Glutamatergic neuron (in vitro differentiated cells): ENCODE data around the gene RALGPS2. TPM values are rescaled to one million over a fixed set of nuclear protein-coding genes. Genes with fewer than 3 reads are reported as not detected.

Source experiments
- DNase-seq: peaks from one replicate; pipeline ENCODE4 v3.0.0; 2022
- H3K27ac Mint-ChIP-seq: one replicate; pipeline ENCODE4 v1.8.0; 2020; ENCODE audit warnings: mild to moderate bottlenecking, mixed read lengths, inconsistent platforms; ENCODE audit not compliant: unreplicated experiment
- H3K27me3 Mint-ChIP-seq: one replicate; pipeline ENCODE4 v1.8.0; 2020; ENCODE audit warnings: mild to moderate bottlenecking, moderate library complexity, mixed read lengths, inconsistent platforms; ENCODE audit not compliant: unreplicated experiment
- H3K36me3 Mint-ChIP-seq: one replicate; pipeline ENCODE4 v1.8.0; 2020; ENCODE audit warnings: mild to moderate bottlenecking, mixed read lengths, inconsistent platforms; ENCODE audit not compliant: unreplicated experiment
- H3K4me1 Mint-ChIP-seq: one replicate; pipeline ENCODE4 v1.8.0; 2020; ENCODE audit warnings: mild to moderate bottlenecking, low read depth, mixed read lengths, inconsistent platforms; ENCODE audit not compliant: unreplicated experiment
- H3K4me3 Mint-ChIP-seq: one replicate; pipeline ENCODE4 v1.8.0; 2020; ENCODE audit warnings: mild to moderate bottlenecking, mixed read lengths, inconsistent platforms; ENCODE audit not compliant: unreplicated experiment
- H3K9me3 Mint-ChIP-seq: one replicate; pipeline ENCODE4 v1.8.0; 2020; ENCODE audit warnings: mild to moderate bottlenecking, moderate library complexity, mixed read lengths, inconsistent platforms; ENCODE audit not compliant: unreplicated experiment
- total RNA-seq: library from RNA; stranded (reverse); fragmentation: NEBNext Ultra II Directional; extraction: Animal tissue kit (Norgen Biotek cat#: 25700); gene quantifications from one replicate; pipeline ENCODE4 v1.2.1, GENCODE V29; 2021; ENCODE audit not compliant: unreplicated experiment
- TF ChIP-seq, protein P1 (sequence below): fragments of 200-600 bp; sonication (generic); IDR thresholded peaks from one replicate; pipeline ENCODE4 v1.5.0; 2021; ENCODE audit not compliant: partially characterized antibody, unreplicated experiment

The RALGPS2 gene
- total RNA-seq, 1 donor from 2014 or later, result 17.9 TPM

GRCh38 chr1:178684111-178684510 is 40.9 kb upstream of the RALGPS2 start:
- no peaks in the 10 kb centered on the region for H3K9me3 Mint-ChIP-seq

GRCh38 chr1:178684542-178685000 is 40.5 kb upstream of the RALGPS2 start:
- Mint-ChIP-seq H3K36me3 (no peaks in the 10 kb centered on the region), H3K27ac (no peak overlapping the region), H3K4me1 (no peaks in the 10 kb centered on the region), H3K27me3 (no peaks in the 10 kb centered on the region), H3K9me3 (no peaks in the 10 kb centered on the region), H3K4me3 (no peak overlapping the region)
- DNase-seq, result no peak
- TF ChIP-seq, protein P1, sequence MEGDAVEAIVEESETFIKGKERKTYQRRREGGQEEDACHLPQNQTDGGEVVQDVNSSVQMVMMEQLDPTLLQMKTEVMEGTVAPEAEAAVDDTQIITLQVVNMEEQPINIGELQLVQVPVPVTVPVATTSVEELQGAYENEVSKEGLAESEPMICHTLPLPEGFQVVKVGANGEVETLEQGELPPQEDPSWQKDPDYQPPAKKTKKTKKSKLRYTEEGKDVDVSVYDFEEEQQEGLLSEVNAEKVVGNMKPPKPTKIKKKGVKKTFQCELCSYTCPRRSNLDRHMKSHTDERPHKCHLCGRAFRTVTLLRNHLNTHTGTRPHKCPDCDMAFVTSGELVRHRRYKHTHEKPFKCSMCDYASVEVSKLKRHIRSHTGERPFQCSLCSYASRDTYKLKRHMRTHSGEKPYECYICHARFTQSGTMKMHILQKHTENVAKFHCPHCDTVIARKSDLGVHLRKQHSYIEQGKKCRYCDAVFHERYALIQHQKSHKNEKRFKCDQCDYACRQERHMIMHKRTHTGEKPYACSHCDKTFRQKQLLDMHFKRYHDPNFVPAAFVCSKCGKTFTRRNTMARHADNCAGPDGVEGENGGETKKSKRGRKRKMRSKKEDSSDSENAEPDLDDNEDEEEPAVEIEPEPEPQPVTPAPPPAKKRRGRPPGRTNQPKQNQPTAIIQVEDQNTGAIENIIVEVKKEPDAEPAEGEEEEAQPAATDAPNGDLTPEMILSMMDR, result no peak

More at GRCh38 chr1:178684111-178684510, 40.9 kb upstream of the RALGPS2 start:
- H3K27me3 Mint-ChIP-seq, result no peaks in the 10 kb centered on the region
- no peaks in the 10 kb centered on the region for H3K36me3 Mint-ChIP-seq
- DNase-seq, result no peak
- H3K27ac Mint-ChIP-seq, result no peak overlapping the region
- no peak overlapping the region for H3K4me3 Mint-ChIP-seq
- TF ChIP-seq, protein P1, result no peak
- H3K4me1 Mint-ChIP-seq, result no peaks in the 10 kb centered on the region

GRCh38 chr1:178686407-178686806 is 38.6 kb upstream of the RALGPS2 start:
- H3K36me3 Mint-ChIP-seq, result no peaks in the 10 kb centered on the region
- no peaks in the 10 kb centered on the region for H3K4me1 Mint-ChIP-seq
- no peaks in the 10 kb centered on the region for H3K9me3 Mint-ChIP-seq
- TF ChIP-seq, protein P1, result no peak
- DNase-seq, result no peak
- no peak overlapping the region for H3K4me3 Mint-ChIP-seq
- no peaks in the 10 kb centered on the region for H3K27me3 Mint-ChIP-seq
- H3K27ac Mint-ChIP-seq, result no peak overlapping the region

DNA sequence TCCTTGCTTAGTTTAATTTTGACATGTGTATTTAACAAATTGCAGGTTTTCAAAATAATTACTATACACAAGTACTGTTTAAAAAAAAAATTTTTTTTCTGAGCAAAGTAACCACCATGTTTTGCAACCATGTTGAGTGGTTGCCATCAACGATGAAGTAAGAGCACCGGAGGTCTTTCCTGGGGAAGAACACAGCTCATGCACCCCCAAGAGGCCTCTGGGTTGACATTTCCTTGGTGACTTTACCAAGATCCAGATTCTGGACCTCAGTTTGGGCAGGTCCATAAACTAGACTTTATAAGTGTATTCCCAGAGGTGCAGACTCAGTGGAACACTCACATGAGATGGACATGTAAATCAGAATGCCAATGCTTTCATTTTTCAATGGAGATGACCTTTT is 36.8 kb upstream of the RALGPS2 start:
- no peaks in the 10 kb centered on the region for H3K27me3 Mint-ChIP-seq
- H3K4me1 Mint-ChIP-seq, result peaks cover 2% of the 10 kb centered on the region
- H3K36me3 Mint-ChIP-seq, result no peaks in the 10 kb centered on the region
- no peak overlapping the region for H3K27ac Mint-ChIP-seq
- no peak for DNase-seq
- no peaks in the 10 kb centered on the region for H3K9me3 Mint-ChIP-seq
- TF ChIP-seq, protein P1, result no peak
- no peak overlapping the region for H3K4me3 Mint-ChIP-seq

GRCh38 chr1:178689769-178690168 is 35.3 kb upstream of the RALGPS2 start:
- Mint-ChIP-seq H3K36me3 (no peaks in the 10 kb centered on the region), H3K27ac (no peak overlapping the region), H3K4me1 (peaks cover 2% of the 10 kb centered on the region), H3K9me3 (peaks cover 1% of the 10 kb centered on the region), H3K27me3 (no peaks in the 10 kb centered on the region), H3K4me3 (no peak overlapping the region)
- no peak for DNase-seq
- TF ChIP-seq, protein P1, result no peak
